GM18505 (cell line): Measurements from ENCODE around the gene BANK1.

Experiments
- ATAC-seq: cut with Tn5 transposase; IDR thresholded peaks from one replicate; pipeline ENCODE4 v1.9.1; 2021; ENCODE audit not compliant: unreplicated experiment
- POLR2A ChIP-seq: IDR thresholded peaks from 4 replicates; pipeline ENCODE4 v1.6.1; 2011; ENCODE audit warnings: borderline replicate concordance; ENCODE audit not compliant: insufficient read depth, insufficient read length; ENCODE audit errors: extremely low read depth

BANK1 gene

GRCh38 chr4:102064747-102065442 lies 274.4 kb downstream of the BANK1 start:
- no peak for TF ChIP-seq POLR2A
- no peak for ATAC-seq

DNA sequence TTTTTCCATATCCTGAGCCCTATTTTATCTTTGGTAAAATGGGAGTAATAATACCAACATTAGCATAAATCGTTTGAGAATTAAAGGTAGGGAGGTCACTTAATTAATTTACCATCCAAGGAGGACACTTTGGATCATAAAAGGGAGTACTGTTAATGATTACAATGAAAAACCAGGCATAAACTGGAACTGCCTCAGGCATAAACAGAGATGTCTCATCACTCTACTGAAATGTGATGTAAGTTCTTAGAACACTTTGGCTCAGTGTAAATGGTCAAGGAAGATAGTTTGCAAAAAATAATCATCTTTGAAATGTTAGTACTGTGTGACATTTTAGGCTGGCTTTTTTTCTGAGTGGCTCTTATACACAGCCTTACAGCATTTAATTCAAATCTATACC lies 286.1 kb downstream of the BANK1 start:
- no peak for TF ChIP-seq POLR2A
- no peak for ATAC-seq

GRCh38 chr4:102080184-102080583 lies 289.7 kb downstream of the BANK1 start:
- no peak for ATAC-seq
- no peak for TF ChIP-seq POLR2A

GRCh38 chr4:102089850-102090621 lies 299.5 kb downstream of the BANK1 start:
- ATAC-seq = no peak
- TF ChIP-seq POLR2A = no peak

- no peak for TF ChIP-seq POLR2A
- no peak for ATAC-seq
These were observed 301.1 kb downstream of the BANK1 start for GRCh38 chr4:102091656-102092055.

DNA sequence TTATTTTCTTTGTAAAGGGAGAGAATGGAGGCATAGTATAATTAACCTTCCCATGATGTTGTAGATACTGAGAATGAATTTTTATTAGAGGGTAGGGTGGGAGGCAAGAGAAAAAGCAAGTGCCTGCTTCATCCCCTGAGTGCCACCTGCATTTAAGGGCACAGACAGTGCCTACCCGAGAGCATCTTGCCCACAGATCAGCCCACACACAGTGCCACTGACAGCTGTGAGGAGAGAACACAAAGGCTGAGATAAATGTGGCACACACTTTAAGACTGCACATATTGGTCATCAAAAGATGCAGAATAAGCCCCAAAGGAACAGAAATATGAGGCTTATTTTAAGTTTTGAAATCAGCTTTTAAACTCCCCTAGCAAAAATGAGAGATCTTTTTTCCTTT lies 304.0 kb downstream of the BANK1 start:
- no peak for ATAC-seq
- TF ChIP-seq POLR2A = no peak

DNA sequence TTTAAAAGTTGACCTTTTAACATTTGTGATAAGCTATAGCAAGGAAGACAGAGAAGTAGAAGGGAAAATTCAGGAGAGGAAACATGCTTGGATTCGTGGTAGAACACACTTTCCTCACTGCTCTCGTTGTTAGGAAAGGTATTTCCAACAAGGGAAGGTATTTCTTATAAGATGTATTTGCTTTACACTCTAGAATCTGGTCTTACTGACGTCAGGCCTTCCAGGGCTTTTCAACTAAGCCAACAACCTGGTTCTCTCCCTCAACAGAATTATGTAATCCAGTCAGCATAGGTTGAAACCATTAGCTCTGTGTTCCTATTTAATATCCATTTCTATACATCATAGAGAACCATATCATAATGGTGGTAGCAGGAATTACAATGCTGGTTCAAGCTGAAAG lies 312.8 kb downstream of the BANK1 start:
- TF ChIP-seq POLR2A = no peak
- no peak for ATAC-seq

DNA sequence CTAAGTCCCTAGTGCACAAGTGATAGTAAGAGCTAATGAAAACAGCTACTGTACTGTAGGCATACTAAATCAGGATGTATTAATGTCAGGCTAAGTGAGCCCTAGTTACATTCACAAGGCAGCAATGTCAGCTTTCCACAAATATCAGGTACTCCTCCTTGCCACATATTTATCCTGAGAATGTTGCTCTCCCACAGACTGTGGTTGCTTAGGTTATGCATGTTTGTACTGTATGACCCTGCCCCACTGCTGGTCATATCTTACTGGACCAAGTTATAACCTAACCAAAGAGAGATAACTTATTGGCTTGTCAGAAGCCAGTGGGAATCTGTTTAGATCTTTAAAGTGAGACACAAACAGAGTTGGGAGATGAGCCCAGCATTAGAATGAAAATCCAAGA lies 313.7 kb downstream of the BANK1 start:
- no peak for TF ChIP-seq POLR2A
- no peak for ATAC-seq

- TF ChIP-seq POLR2A = no peak
- no peak for ATAC-seq
These were observed 315.5 kb downstream of the BANK1 start for GRCh38 chr4:102105983-102106382.

GRCh38 chr4:102114118-102114630 lies 323.6 kb downstream of the BANK1 start:
- no peak for TF ChIP-seq POLR2A
- ATAC-seq = no peak

- no peak for TF ChIP-seq POLR2A
- ATAC-seq = no peak
These were observed 325.6 kb downstream of the BANK1 start for GRCh38 chr4:102116121-102116520.

- ATAC-seq = no peak
- no peak for TF ChIP-seq POLR2A
These were observed 330.3 kb downstream of the BANK1 start for GRCh38 chr4:102120846-102121245.
